NB4 (cell line): Measurements from ENCODE around the gene CNOT6.
"Not testable (repeated sequence)": the region's sequence is repeated elsewhere in the genome, so short reads cannot be mapped to it uniquely, and the experiment has no call there.

ENCODE experiments used
- DNase-seq: peaks from one replicate; pipeline ENCODE4 v3.0.0; 2010; ENCODE audit warnings: low read depth
- H3K4me3 ChIP-seq: one replicate; pipeline ENCODE4 v1.5.1; 2011; ENCODE audit warnings: mild to moderate bottlenecking, low read depth, low read length, moderate library complexity
- MYC ChIP-seq: IDR thresholded peaks from 2 replicates; pipeline ENCODE4 v1.6.1; 2011; ENCODE audit warnings: low read depth, low read length
- POLR2A ChIP-seq: IDR thresholded peaks from 2 replicates; pipeline ENCODE4 v1.6.1; 2011; ENCODE audit warnings: mild to moderate bottlenecking; ENCODE audit not compliant: insufficient read length; ENCODE audit errors: extremely low read depth
- TF ChIP-seq, protein P1 (sequence below): IDR thresholded peaks from 2 replicates; pipeline ENCODE4 v1.6.1; 2011; ENCODE audit warnings: low read depth, low read length
- TF ChIP-seq, protein P2 (sequence below): IDR thresholded peaks from one replicate; pipeline ENCODE4 v1.5.1; 2012; ENCODE audit warnings: low read depth, low read length

Gene CNOT6

GRCh38 chr5:180522330-180522729 is 28.2 kb downstream of the CNOT6 start:
- no peak for DNase-seq
- TF ChIP-seq POLR2A (no peak), MYC (no peak)
- TF ChIP-seq, protein P1, sequence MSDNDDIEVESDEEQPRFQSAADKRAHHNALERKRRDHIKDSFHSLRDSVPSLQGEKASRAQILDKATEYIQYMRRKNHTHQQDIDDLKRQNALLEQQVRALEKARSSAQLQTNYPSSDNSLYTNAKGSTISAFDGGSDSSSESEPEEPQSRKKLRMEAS: no peak
- TF ChIP-seq, protein P2, sequence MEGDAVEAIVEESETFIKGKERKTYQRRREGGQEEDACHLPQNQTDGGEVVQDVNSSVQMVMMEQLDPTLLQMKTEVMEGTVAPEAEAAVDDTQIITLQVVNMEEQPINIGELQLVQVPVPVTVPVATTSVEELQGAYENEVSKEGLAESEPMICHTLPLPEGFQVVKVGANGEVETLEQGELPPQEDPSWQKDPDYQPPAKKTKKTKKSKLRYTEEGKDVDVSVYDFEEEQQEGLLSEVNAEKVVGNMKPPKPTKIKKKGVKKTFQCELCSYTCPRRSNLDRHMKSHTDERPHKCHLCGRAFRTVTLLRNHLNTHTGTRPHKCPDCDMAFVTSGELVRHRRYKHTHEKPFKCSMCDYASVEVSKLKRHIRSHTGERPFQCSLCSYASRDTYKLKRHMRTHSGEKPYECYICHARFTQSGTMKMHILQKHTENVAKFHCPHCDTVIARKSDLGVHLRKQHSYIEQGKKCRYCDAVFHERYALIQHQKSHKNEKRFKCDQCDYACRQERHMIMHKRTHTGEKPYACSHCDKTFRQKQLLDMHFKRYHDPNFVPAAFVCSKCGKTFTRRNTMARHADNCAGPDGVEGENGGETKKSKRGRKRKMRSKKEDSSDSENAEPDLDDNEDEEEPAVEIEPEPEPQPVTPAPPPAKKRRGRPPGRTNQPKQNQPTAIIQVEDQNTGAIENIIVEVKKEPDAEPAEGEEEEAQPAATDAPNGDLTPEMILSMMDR: no peak
- H3K4me3 ChIP-seq: no peak overlapping the region

GRCh38 chr5:180523629-180524466 is 29.7 kb downstream of the CNOT6 start:
- TF ChIP-seq, protein P2: no peak
- TF ChIP-seq, protein P1: no peak
- TF ChIP-seq MYC (no peak), POLR2A (no peak)
- no peak overlapping the region for H3K4me3 ChIP-seq
- no peak for DNase-seq

- H3K4me3 ChIP-seq: no peak overlapping the region
- TF ChIP-seq POLR2A (no peak), MYC (no peak)
- TF ChIP-seq, protein P1: no peak
- TF ChIP-seq, protein P2: no peak
- no peak for DNase-seq
Observed at GRCh38 chr5:180525399-180525798, 31.2 kb downstream of the CNOT6 start.

GRCh38 chr5:180526269-180526668 is 32.1 kb downstream of the CNOT6 start:
- DNase-seq: no peak
- H3K4me3 ChIP-seq: no peak overlapping the region
- no peak for TF ChIP-seq POLR2A
- TF ChIP-seq, protein P1: no peak
- TF ChIP-seq MYC: no peak
- TF ChIP-seq, protein P2: no peak

- TF ChIP-seq, protein P1: no peak
- TF ChIP-seq, protein P2: no peak
- TF ChIP-seq MYC (no peak), POLR2A (no peak)
- no peak overlapping the region for H3K4me3 ChIP-seq
- DNase-seq: no peak
Observed at GRCh38 chr5:180527659-180528058, 33.5 kb downstream of the CNOT6 start.

DNA sequence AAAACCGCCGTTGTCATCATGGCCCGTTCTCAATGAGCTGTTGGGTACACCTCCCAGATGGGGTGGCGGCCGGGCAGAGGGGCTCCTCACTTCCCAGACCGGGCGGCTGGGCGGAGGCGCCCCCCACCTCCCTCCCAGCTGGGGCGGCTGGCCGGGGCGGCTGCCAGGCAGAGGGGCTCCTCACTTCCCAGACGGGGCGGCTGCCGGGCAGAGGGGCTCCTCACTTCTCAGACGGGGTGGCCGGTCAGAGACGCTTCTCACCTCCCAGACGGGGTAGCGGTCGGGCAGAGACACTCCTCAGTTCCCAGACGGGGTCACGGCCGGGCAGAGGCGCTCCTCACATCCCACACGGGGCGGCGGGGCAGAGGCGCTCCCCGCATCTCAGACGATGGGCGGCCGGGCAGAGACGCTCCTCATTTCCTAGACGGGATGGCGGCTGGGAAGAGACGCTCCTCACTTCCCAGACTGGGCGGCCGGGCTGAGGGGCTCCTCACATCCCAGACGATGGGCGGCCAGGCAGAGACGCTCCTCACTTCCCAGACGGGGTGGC is 36.9 kb downstream of the CNOT6 start:
- not testable (repeated sequence) for DNase-seq, H3K4me3 ChIP-seq
